HepG2 (cell line): Measurements from ENCODE around the gene ATG13. TPM values are rescaled to one million over a fixed set of nuclear protein-coding genes. Genes with fewer than 3 reads are reported as not detected.

ENCODE experiments used
- ATAC-seq: fragments of 200-7000 bp; cut with Tn5 transposase; 3 replicates; pipeline ENCODE4 v1.9.1; 2020; ENCODE audit warnings: mild to moderate bottlenecking, moderate library complexity
- BruUV-seq: library from RNA; stranded (reverse); fragments of 400-500 nt; replicated peaks from 2 replicates; lab custom pipeline; 2021; lab: Mats Ljungman, UMichigan
- CTCF ChIA-PET: fragments of 300-600 bp; formaldehyde crosslinking; extraction: SDS; loops from one replicate; lab custom pipeline; 2021; ENCODE audit warnings: low total read pairs, inconsistent platforms, low intra/inter-chr PET ratio; lab: Yijun Ruan, JAX
- POLR2A ChIA-PET: fragments of 350-600 bp; sonication (Branson Sonifier 250); formaldehyde crosslinking; loops from one replicate; lab custom pipeline; 2020; ENCODE audit warnings: antibody characterized with exemption, inconsistent platforms; lab: Yijun Ruan, JAX
- DNase-seq: peaks from one replicate; pipeline ENCODE4 v3.0.0-alpha.2; 2015; ENCODE audit warnings: low spot score
- FAIRE-seq: peaks from 3 replicates; lab custom pipeline; 2011; peaks lifted over from hg19 to GRCh38; lab: Jason Lieb, UNC
- H2AFZ ChIP-seq: one replicate; pipeline ENCODE4 v1.6.1; 2011; ENCODE audit warnings: low read length, inconsistent platforms
- H3K27ac ChIP-seq: fragments of 300-600 bp; 3 replicates; pipeline ENCODE4 v1.8.0; 2011; ENCODE audit warnings: mixed run types, mild to moderate bottlenecking, mixed read lengths, low read length, inconsistent platforms; ENCODE audit not compliant: insufficient read depth; ENCODE audit errors: extremely low read length
- H3K27me3 ChIP-seq, 2 experiments: fragments of 200-600 bp in 1 of 2; 2 replicates in 1 of 2; 3 replicates in 1 of 2; pipeline versions ENCODE4 v1.6.0 to v1.8.0; 2011; ENCODE audit warnings: low read length in 2 of 2, mild to moderate bottlenecking in 2 of 2, moderate library complexity in 2 of 2, inconsistent platforms in 1 of 2; ENCODE audit not compliant: insufficient read depth in 2 of 2, control insufficient read depth in 1 of 2
- H3K36me3 ChIP-seq, 2 experiments: fragments of 200-600 bp in 1 of 2; replicated peaks in 1 of 2; 2 replicates in 1 of 2; 3 replicates in 1 of 2; pipeline versions ENCODE4 v1.5.1 to v1.8.0; 2011; ENCODE audit warnings: low read length in 2 of 2, inconsistent platforms in 1 of 2; ENCODE audit not compliant: insufficient read depth in 2 of 2, control insufficient read depth in 1 of 2
- H3K4me1 ChIP-seq: 2 replicates; pipeline ENCODE4 v1.5.1; 2012; ENCODE audit warnings: low read length, inconsistent platforms; ENCODE audit not compliant: insufficient read depth
- H3K4me2 ChIP-seq: 2 replicates; pipeline ENCODE4 v1.6.0; 2011; ENCODE audit warnings: low read depth, low read length, inconsistent platforms
- H3K4me3 ChIP-seq, 3 experiments: fragments of 200-600 bp in 1 of 3; sonication (generic), shearing (Covaris generic) in 1 of 3; replicated peaks in 1 of 3; 2 replicates each; pipeline ENCODE4 v1.5.1; 2011 to 2016; ENCODE audit warnings: low read length in 3 of 3, inconsistent platforms in 2 of 3, low read depth in 2 of 3, mild to moderate bottlenecking in 2 of 3, control low read depth in 1 of 3, mixed read lengths in 1 of 3; ENCODE audit not compliant: insufficient read depth in 1 of 3
- H3K79me2 ChIP-seq: one replicate; pipeline ENCODE4 v1.6.1; 2011; ENCODE audit warnings: low read length, inconsistent platforms; ENCODE audit not compliant: insufficient read depth
- H3K9ac ChIP-seq: 2 replicates; pipeline ENCODE4 v1.6.0; 2011; ENCODE audit warnings: mild to moderate bottlenecking, low read depth, low read length, inconsistent platforms; ENCODE audit not compliant: insufficient read depth
- H3K9me3 ChIP-seq: 2 replicates; pipeline ENCODE4 v1.5.1; 2012; ENCODE audit warnings: mild to moderate bottlenecking, low read length
- H4K20me1 ChIP-seq: 2 replicates; pipeline ENCODE4 v1.6.0; 2011; ENCODE audit warnings: inconsistent platforms, mild to moderate bottlenecking, low read length, moderate library complexity; ENCODE audit not compliant: insufficient read depth
- AGO2 ChIP-seq: fragments of 200-400 bp; formaldehyde crosslinking; optimal IDR thresholded peaks from 2 replicates; pipeline ENCODE3; 2017; ENCODE audit warnings: mild to moderate bottlenecking, low read depth, low read length, moderate library complexity
- CSRNP1 ChIP-seq: sonication (generic); formaldehyde crosslinking; IDR thresholded peaks from 2 replicates; pipeline ENCODE4 v1.8.1; 2023; ENCODE audit warnings: mild to moderate bottlenecking, missing genetic modification reagents
- DMAP1 ChIP-seq: IDR thresholded peaks from 2 replicates; pipeline ENCODE4 v1.6.1; 2016
- MYC ChIP-seq: sonication (generic); formaldehyde crosslinking; IDR thresholded peaks from 2 replicates; pipeline ENCODE4 v1.9.0; 2021; ENCODE audit warnings: missing genetic modification reagents, borderline replicate concordance
- NR2F6 ChIP-seq, 2 experiments: IDR thresholded peaks; 2 replicates each; pipeline ENCODE4 v1.6.1; 2016; ENCODE audit warnings: antibody characterized with exemption in 1 of 2, mild to moderate bottlenecking in 1 of 2
- PAF1 ChIP-seq: IDR thresholded peaks from 2 replicates; pipeline ENCODE4 v1.6.1; 2016; ENCODE audit warnings: missing genetic modification reagents, missing compliant biosample characterization
- RBFOX2 ChIP-seq: fragments of 200-400 bp; formaldehyde crosslinking; IDR thresholded peaks from 2 replicates; pipeline ENCODE4 v1.6.1; 2017; ENCODE audit warnings: low read depth, mild to moderate bottlenecking, low read length
- RXRA ChIP-seq: sonication (generic); formaldehyde crosslinking; IDR thresholded peaks from 2 replicates; pipeline ENCODE4 v1.5.1; 2020; ENCODE audit warnings: missing genetic modification reagents
- ZBTB33 ChIP-seq: sonication (generic); formaldehyde crosslinking; IDR thresholded peaks from 2 replicates; pipeline ENCODE4 v1.4.0; 2020; ENCODE audit warnings: missing genetic modification reagents
- ZFP36L2 ChIP-seq: sonication (generic); formaldehyde crosslinking; IDR thresholded peaks from 2 replicates; pipeline ENCODE4 v1.4.0; 2020; ENCODE audit warnings: missing genetic modification reagents
- ZNF142 ChIP-seq: sonication (generic); formaldehyde crosslinking; IDR thresholded peaks from 2 replicates; pipeline ENCODE4 v1.4.0; 2020; ENCODE audit warnings: missing genetic modification reagents
- ZNF724P ChIP-seq: sonication (generic); formaldehyde crosslinking; IDR thresholded peaks from 2 replicates; pipeline ENCODE4 v1.8.0; 2022; ENCODE audit warnings: missing genetic modification reagents, borderline replicate concordance
- WGBS: methylation state at CpG from one replicate; pipeline ENCODE4 v1.1.6; 2017; ENCODE audit warnings: low lambda C conversion rate; 5-methylcytosine and 5-hydroxymethylcytosine counted together
- in situ Hi-C: cut with HindIII; loops from 2 replicates; pipeline ENCODE4 v1.10.0; 2017; ENCODE audit warnings: low pct_unique_long_range_greater_than_20kb; ENCODE audit not compliant: extremely low pct_ligation_motif_present
- intact Hi-C: fragments of 100-400 bp; cut with micrococcal nuclease; formaldehyde crosslinking; loops from one replicate; pipeline ENCODE4 v1.10.0; 2022; ENCODE audit not compliant: unreplicated experiment
- polyA plus RNA-seq, 8 experiments: library from polyadenylated mRNA; depleted of rRNA in 3 of 8; stranded (reverse) in 7 of 8; unstranded in 1 of 8; fragments of >200 nt; fragmentation: Illumina TruSeq in 4 of 8; extraction: Trizol in 4 of 8; gene quantifications; 2 replicates each; pipeline versions ENCODE4 v1.2.1 to v1.2.3, GENCODE V29; 2011 to 2016; ENCODE audit warnings: low read depth in 4 of 8, missing spikeins in 1 of 8, mixed read lengths in 1 of 8; ENCODE audit not compliant: insufficient read depth in 1 of 8
- total RNA-seq, 5 experiments: library from RNA; depleted of rRNA; stranded (reverse); fragments of >200 nt; fragmentation: Illumina TruSeq; extraction: Trizol; gene quantifications; 2 replicates each; pipeline ENCODE4 v1.2.3, GENCODE V29; 2016; ENCODE audit warnings: low read depth in 1 of 5

Gene ATG13
- total and polyA plus RNA-seq, 2 of the 13 experiments (the other 11 are each of a cell fraction or from before 2014, with no cell fraction given), result 55.0 to 77.3 TPM

GRCh38 chr11:46696212-46696558 lies 78.8 kb downstream of the ATG13 start:
- Histone ChIP-seq H2AFZ (no peak overlapping the region), H3K4me3 (no peak overlapping the region), H3K36me3 (peaks cover 4 to 13% of the 10 kb centered on the region in 2 experiments; a peak in 4 of 5 replicates), H3K4me1 (peaks cover 75% of the 10 kb centered on the region), H3K4me2 (no peak overlapping the region), H3K27me3 (no peaks in the 10 kb centered on the region; a peak in 1 of 5 replicates), H3K9ac (no peak overlapping the region), H3K27ac (peak overlapping the region; percentile 60), H3K9me3 (no peaks in the 10 kb centered on the region), H4K20me1 (no peaks in the 10 kb centered on the region), H3K79me2 (peaks cover 22% of the 10 kb centered on the region)
- no peak for ATAC-seq
- CTCF ChIA-PET, result no interaction called here
- DNase-seq, result no peak
- FAIRE-seq, result no peak
- 92% methylated on average over 11 of the region's 11 CpGs for WGBS
- intact Hi-C loops (no loop called here), in situ Hi-C loops (no loop called here)
- no TSS peak for BruUV-seq
- POLR2A ChIA-PET, result interaction anchor here (1.0 to 3.6 kb wide), 4 partner anchors 9 to 47 kb away, joined by 3 to 29 read pairs (median 6); partner anchors contain the start of gene F2
- TF ChIP-seq DMAP1 (0 out of 2 replicates have a peak, but pooled peaks have one; percentile 9), MYC (CRISPR knock-in tag) (0 out of 2 replicates have a peak, but pooled peaks have one; percentile 6), RXRA (CRISPR knock-in tag) (0 out of 2 replicates have a peak, but pooled peaks have one; percentile 31), PAF1 (CRISPR knock-in tag) (no peak), ZNF142 (CRISPR knock-in tag) (no peak), ZNF724P (no peak), ZBTB33 (CRISPR knock-in tag) (peak; percentile 79; the same call in 1 of the 2 replicates), CSRNP1 (CRISPR knock-in tag) (no peak), AGO2 (peak; percentile 62), NR2F6 (IDR thresholded peaks at IDR 0.05) (no peak), NR2F6 (CRISPR knock-in tag; IDR thresholded peaks at IDR 0.05) (0 out of 2 replicates have a peak, but pooled peaks have one; percentile 23), ZFP36L2 (CRISPR knock-in tag) (no peak), RBFOX2 (0 out of 2 replicates have a peak, but pooled peaks have one; percentile 52)
